ENCODE results near the gene GABARAP.

- TF ChIP-seq, protein P1, sequence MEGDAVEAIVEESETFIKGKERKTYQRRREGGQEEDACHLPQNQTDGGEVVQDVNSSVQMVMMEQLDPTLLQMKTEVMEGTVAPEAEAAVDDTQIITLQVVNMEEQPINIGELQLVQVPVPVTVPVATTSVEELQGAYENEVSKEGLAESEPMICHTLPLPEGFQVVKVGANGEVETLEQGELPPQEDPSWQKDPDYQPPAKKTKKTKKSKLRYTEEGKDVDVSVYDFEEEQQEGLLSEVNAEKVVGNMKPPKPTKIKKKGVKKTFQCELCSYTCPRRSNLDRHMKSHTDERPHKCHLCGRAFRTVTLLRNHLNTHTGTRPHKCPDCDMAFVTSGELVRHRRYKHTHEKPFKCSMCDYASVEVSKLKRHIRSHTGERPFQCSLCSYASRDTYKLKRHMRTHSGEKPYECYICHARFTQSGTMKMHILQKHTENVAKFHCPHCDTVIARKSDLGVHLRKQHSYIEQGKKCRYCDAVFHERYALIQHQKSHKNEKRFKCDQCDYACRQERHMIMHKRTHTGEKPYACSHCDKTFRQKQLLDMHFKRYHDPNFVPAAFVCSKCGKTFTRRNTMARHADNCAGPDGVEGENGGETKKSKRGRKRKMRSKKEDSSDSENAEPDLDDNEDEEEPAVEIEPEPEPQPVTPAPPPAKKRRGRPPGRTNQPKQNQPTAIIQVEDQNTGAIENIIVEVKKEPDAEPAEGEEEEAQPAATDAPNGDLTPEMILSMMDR (IDR thresholded peaks at IDR 0.05) = no peak
- TF ChIP-seq EP300 (IDR thresholded peaks at IDR 0.05) (no peak), POLR2A (IDR thresholded peaks at IDR 0.05) (no peak), POLR2AphosphoS5 (IDR thresholded peaks at IDR 0.05) (no peak)
Measured at GRCh38 chr17:7250695-7251627, 8.7 kb upstream of the GABARAP start.
